ENCODE data around the gene PANX2.
A peak's percentile ranks its signal among the peaks of the same experiment; 100 is the strongest.

Gene PANX2

GRCh38 chr22:50188356-50188755, 17.8 kb downstream of the PANX2 start:
- H2AFZ ChIP-seq (ENCODE audit: insufficient read depth, low read length, poor library complexity) = no peak overlapping the region
- H4K12ac ChIP-seq (ENCODE audit: low read depth, low read length) = no peak overlapping the region
- no peak overlapping the region for H3K4me2 ChIP-seq (ENCODE audit: low read length)
- H3K4me3 ChIP-seq (ENCODE audit: low read depth, low read length) = no peak overlapping the region
- H3K36me3 ChIP-seq (ENCODE audit: control insufficient read depth in 1 of 2, insufficient read depth in 2 of 2, low read length in 2 of 2) = peaks cover 5 to 13% of the 10 kb centered on the region in 2 experiments
- no peak overlapping the region for H2BK5ac ChIP-seq (ENCODE audit: low read depth, low read length, poor library complexity)
- peaks cover 20% of the 10 kb centered on the region for H3K79me2 ChIP-seq (ENCODE audit: control insufficient read depth, insufficient read depth, low read length, poor library complexity)
- H2BK120ac ChIP-seq (ENCODE audit: insufficient read depth, low read length, poor library complexity) = no peak overlapping the region
- no peak overlapping the region for H3K4ac ChIP-seq (ENCODE audit: low read depth, low read length)
- no peak overlapping the region for H2AK5ac ChIP-seq (ENCODE audit: low read length)
- no peak overlapping the region for H4K91ac ChIP-seq (ENCODE audit: low read depth, low read length)
- no peak overlapping the region for H3K23ac ChIP-seq (ENCODE audit: low read length)
- no peak overlapping the region for H2BK12ac ChIP-seq (ENCODE audit: low read length)
- DNase-seq = no peak
- no peak overlapping the region for H3K18ac ChIP-seq (ENCODE audit: low read length)
- no peak overlapping the region for H3K27ac ChIP-seq (ENCODE audit: low read depth, low read length)
- H4K8ac ChIP-seq (ENCODE audit: low read depth, low read length) = no peak overlapping the region
- no peaks in the 10 kb centered on the region for H3K9me3 ChIP-seq (ENCODE audit: insufficient read depth, low read depth, low read length)
- H3K79me1 ChIP-seq (ENCODE audit: low read length) = peaks cover 25% of the 10 kb centered on the region
- H3K9ac ChIP-seq (ENCODE audit: low read length) = no peak overlapping the region
- no peak overlapping the region for H3K14ac ChIP-seq (ENCODE audit: low read length)
- no peaks in the 10 kb centered on the region for H3K27me3 ChIP-seq (ENCODE audit: insufficient read depth, low read length)
- WGBS (ENCODE audit: extremely low coverage, insufficient coverage, insufficient read length) = no CpG with 5 or more reads among the region's 11 CpGs
- peaks cover 50 to 54% of the 10 kb centered on the region in 2 experiments for H3K4me1 ChIP-seq (ENCODE audit: control insufficient read depth in 1 of 2, insufficient read depth in 2 of 2, low read length in 2 of 2)

GRCh38 chr22:50189184-50189848, 18.8 kb downstream of the PANX2 start:
- Histone ChIP-seq H2AK5ac (ENCODE audit: low read length) (no peak overlapping the region), H3K79me1 (ENCODE audit: low read length) (peaks cover 25% of the 10 kb centered on the region), H2BK5ac (ENCODE audit: low read depth, low read length, poor library complexity) (no peak overlapping the region), H3K9ac (ENCODE audit: low read length) (no peak overlapping the region), H3K27me3 (ENCODE audit: insufficient read depth, low read length) (no peaks in the 10 kb centered on the region), H2BK120ac (ENCODE audit: insufficient read depth, low read length, poor library complexity) (no peak overlapping the region), H4K91ac (ENCODE audit: low read depth, low read length) (peak overlapping the region; percentile 44), H4K8ac (ENCODE audit: low read depth, low read length) (no peak overlapping the region), H3K4me2 (ENCODE audit: low read length) (no peak overlapping the region), H2AFZ (ENCODE audit: insufficient read depth, low read length, poor library complexity) (no peak overlapping the region), H3K23ac (ENCODE audit: low read length) (no peak overlapping the region), H3K27ac (ENCODE audit: low read depth, low read length) (peak overlapping the region; percentile 88), H2BK12ac (ENCODE audit: low read length) (peak overlapping the region; percentile 6), H4K12ac (ENCODE audit: low read depth, low read length) (no peak overlapping the region), H3K4ac (ENCODE audit: low read depth, low read length) (peak overlapping the region; percentile 3), H3K79me2 (ENCODE audit: control insufficient read depth, insufficient read depth, low read length, poor library complexity) (peaks cover 20% of the 10 kb centered on the region), H3K9me3 (ENCODE audit: insufficient read depth, low read depth, low read length) (no peaks in the 10 kb centered on the region), H3K18ac (ENCODE audit: low read length) (peak overlapping the region; percentile 19), H3K14ac (ENCODE audit: low read length) (peak overlapping the region; percentile 28), H3K4me3 (ENCODE audit: low read depth, low read length) (no peak overlapping the region), H3K36me3 (ENCODE audit: control insufficient read depth in 1 of 2, insufficient read depth in 2 of 2, low read length in 2 of 2) (peaks cover 15 to 22% of the 10 kb centered on the region in 2 experiments), H3K4me1 (ENCODE audit: control insufficient read depth in 1 of 2, insufficient read depth in 2 of 2, low read length in 2 of 2) (peaks cover 47 to 53% of the 10 kb centered on the region in 2 experiments)
- DNase-seq = no peak
- no CpG with 5 or more reads among the region's 20 CpGs for WGBS (ENCODE audit: extremely low coverage, insufficient coverage, insufficient read length)

- H3K79me2 ChIP-seq (ENCODE audit: control insufficient read depth, insufficient read depth, low read length, poor library complexity) = peaks cover 20% of the 10 kb centered on the region
Observed at GRCh38 chr22:50189849-50190181, 19.3 kb downstream of the PANX2 start.

GRCh38 chr22:50190182-50190940, 19.8 kb downstream of the PANX2 start:
- Histone ChIP-seq H3K18ac (ENCODE audit: low read length) (peak overlapping the region; percentile 70), H4K12ac (ENCODE audit: low read depth, low read length) (peak overlapping the region; percentile 39), H3K4me3 (ENCODE audit: low read depth, low read length) (peak overlapping the region; percentile 52), H3K27ac (ENCODE audit: low read depth, low read length) (peak overlapping the region; percentile 88), H4K8ac (ENCODE audit: low read depth, low read length) (peak overlapping the region; percentile 74), H3K79me1 (ENCODE audit: low read length) (peaks cover 21% of the 10 kb centered on the region), H3K36me3 (ENCODE audit: control insufficient read depth in 1 of 2, insufficient read depth in 2 of 2, low read length in 2 of 2) (peaks cover 24 to 31% of the 10 kb centered on the region in 2 experiments), H3K23ac (ENCODE audit: low read length) (no peak overlapping the region), H3K9me3 (ENCODE audit: insufficient read depth, low read depth, low read length) (no peaks in the 10 kb centered on the region), H3K79me2 (ENCODE audit: control insufficient read depth, insufficient read depth, low read length, poor library complexity) (peaks cover 18% of the 10 kb centered on the region), H2AK5ac (ENCODE audit: low read length) (no peak overlapping the region), H4K91ac (ENCODE audit: low read depth, low read length) (peak overlapping the region; percentile 60), H2AFZ (ENCODE audit: insufficient read depth, low read length, poor library complexity) (peak overlapping the region; percentile 18), H3K14ac (ENCODE audit: low read length) (peak overlapping the region; percentile 61), H2BK12ac (ENCODE audit: low read length) (no peak overlapping the region), H2BK5ac (ENCODE audit: low read depth, low read length, poor library complexity) (peak overlapping the region; percentile 66), H2BK120ac (ENCODE audit: insufficient read depth, low read length, poor library complexity) (peak overlapping the region; percentile 62), H3K4ac (ENCODE audit: low read depth, low read length) (peak overlapping the region; percentile 60), H3K4me2 (ENCODE audit: low read length) (peak overlapping the region; percentile 43), H3K9ac (ENCODE audit: low read length) (no peak overlapping the region), H3K4me1 (ENCODE audit: control insufficient read depth in 1 of 2, insufficient read depth in 2 of 2, low read length in 2 of 2) (peaks cover 38 to 45% of the 10 kb centered on the region in 2 experiments), H3K27me3 (ENCODE audit: insufficient read depth, low read length) (no peaks in the 10 kb centered on the region)
- whole genome bisulfite sequencing (ENCODE audit: extremely low coverage, insufficient coverage, insufficient read length) = no CpG with 5 or more reads among the region's 43 CpGs
- peak; percentile 51 to 73 for DNase-seq

More at GRCh38 chr22:50189849-50190181, 19.3 kb downstream of the PANX2 start:
- peaks cover 20 to 27% of the 10 kb centered on the region in 2 experiments for H3K36me3 ChIP-seq (ENCODE audit: control insufficient read depth in 1 of 2, insufficient read depth in 2 of 2, low read length in 2 of 2)
- H3K4ac ChIP-seq (ENCODE audit: low read depth, low read length) = peak overlapping the region; percentile 5
- no peak overlapping the region for H3K9ac ChIP-seq (ENCODE audit: low read length)
- peaks cover 25% of the 10 kb centered on the region for H3K79me1 ChIP-seq (ENCODE audit: low read length)
- peaks cover 42 to 50% of the 10 kb centered on the region in 2 experiments for H3K4me1 ChIP-seq (ENCODE audit: control insufficient read depth in 1 of 2, insufficient read depth in 2 of 2, low read length in 2 of 2)
- no peak overlapping the region for H3K23ac ChIP-seq (ENCODE audit: low read length)
- no peaks in the 10 kb centered on the region for H3K27me3 ChIP-seq (ENCODE audit: insufficient read depth, low read length)
- no peak overlapping the region for H2BK12ac ChIP-seq (ENCODE audit: low read length)
- H3K4me2 ChIP-seq (ENCODE audit: low read length) = peak overlapping the region; percentile 43
- peak overlapping the region; percentile 17 for H3K18ac ChIP-seq (ENCODE audit: low read length)
- peak overlapping the region; percentile 36 for H3K14ac ChIP-seq (ENCODE audit: low read length)
- H2AFZ ChIP-seq (ENCODE audit: insufficient read depth, low read length, poor library complexity) = no peak overlapping the region
- peak overlapping the region; percentile 8 for H4K8ac ChIP-seq (ENCODE audit: low read depth, low read length)
- H2BK5ac ChIP-seq (ENCODE audit: low read depth, low read length, poor library complexity) = peak overlapping the region; percentile 0
- no peak for DNase-seq
- peak overlapping the region; percentile 52 for H3K4me3 ChIP-seq (ENCODE audit: low read depth, low read length)
- H3K27ac ChIP-seq (ENCODE audit: low read depth, low read length) = peak overlapping the region; percentile 88
- peak overlapping the region; percentile 44 for H4K91ac ChIP-seq (ENCODE audit: low read depth, low read length)
- no peak overlapping the region for H2AK5ac ChIP-seq (ENCODE audit: low read length)
- no CpG with 5 or more reads among the region's 4 CpGs for WGBS (ENCODE audit: extremely low coverage, insufficient coverage, insufficient read length)
- no peaks in the 10 kb centered on the region for H3K9me3 ChIP-seq (ENCODE audit: insufficient read depth, low read depth, low read length)
- H4K12ac ChIP-seq (ENCODE audit: low read depth, low read length) = no peak overlapping the region
- peak overlapping the region; percentile 62 for H2BK120ac ChIP-seq (ENCODE audit: insufficient read depth, low read length, poor library complexity)
